RWPE1 (cell line): Measurements from ENCODE around the gene GLT8D2.
"Not testable (repeated sequence)": the region's sequence is repeated elsewhere in the genome, so short reads cannot be mapped to it uniquely, and the experiment has no call there.

Source experiments
- CTCF ChIA-PET: fragments of 350-600 bp; sonication (Branson Sonifier 250); formaldehyde crosslinking; extraction: SDS; loops from one replicate; lab custom pipeline; 2021; lab: Yijun Ruan, JAX
- POLR2A ChIA-PET: fragments of 400-600 bp; formaldehyde crosslinking; extraction: SDS; loops from one replicate; lab custom pipeline; 2020; ENCODE audit warnings: antibody characterized with exemption; ENCODE audit not compliant: low non-redundant PET; lab: Yijun Ruan, JAX
- DNase-seq: peaks from one replicate; pipeline ENCODE4 v3.0.0; 2012; ENCODE audit warnings: low spot score
- H3K27ac ChIP-seq: fragments of 450-650 bp; 2 replicates; pipeline ENCODE4 v1.5.1; 2017
- CTCF ChIP-seq: fragments of 450-650 bp; conservative IDR thresholded peaks from 2 replicates; pipeline ENCODE4 v1.5.1; 2017; ENCODE audit warnings: low read depth, mild to moderate bottlenecking

GLT8D2 gene

GRCh38 chr12:104025771-104026170 is 24.2 kb downstream of the GLT8D2 start:
- no peak for TF ChIP-seq CTCF
- DNase-seq, result peak; percentile 13
- POLR2A ChIA-PET, result no interaction called here
- CTCF ChIA-PET, result no interaction called here
- no peak overlapping the region for H3K27ac ChIP-seq

- H3K27ac ChIP-seq, result no peak overlapping the region
- no peak for DNase-seq
- no peak for TF ChIP-seq CTCF
- CTCF ChIA-PET, result no interaction called here
- POLR2A ChIA-PET, result no interaction called here
These were observed 25.6 kb downstream of the GLT8D2 start for GRCh38 chr12:104024348-104024747.

GRCh38 chr12:104023710-104024109 is 26.3 kb downstream of the GLT8D2 start:
- TF ChIP-seq CTCF, result no peak
- ChIA-PET POLR2A (no interaction called here), CTCF (no interaction called here)
- DNase-seq, result no peak
- H3K27ac ChIP-seq, result no peak overlapping the region

GRCh38 chr12:104022786-104023185 is 27.2 kb downstream of the GLT8D2 start:
- CTCF ChIA-PET, result no interaction called here
- no peak for DNase-seq
- H3K27ac ChIP-seq, result no peak overlapping the region
- TF ChIP-seq CTCF, result no peak
- POLR2A ChIA-PET, result no interaction called here

GRCh38 chr12:104021862-104022261 is 28.1 kb downstream of the GLT8D2 start:
- CTCF ChIA-PET, result interaction anchor here (0.6 kb wide), 1 partner anchor 1064 kb away, joined by 3 read pairs; no protein-coding TSS in a partner anchor
- DNase-seq, POLR2A ChIA-PET, H3K27ac ChIP-seq: not testable (repeated sequence)

- ChIA-PET POLR2A (no interaction called here), CTCF (no interaction called here)
- H3K27ac ChIP-seq, result no peak overlapping the region
- no peak for DNase-seq
- TF ChIP-seq CTCF, result no peak
These were observed 37.7 kb downstream of the GLT8D2 start for GRCh38 chr12:104012331-104012730.

GRCh38 chr12:104011253-104011652 is 38.7 kb downstream of the GLT8D2 start:
- peak; percentile 71 for DNase-seq
- CTCF ChIA-PET, result no interaction called here
- POLR2A ChIA-PET, result no interaction called here
- H3K27ac ChIP-seq, result no peak overlapping the region
- no peak for TF ChIP-seq CTCF
